Measurements from ENCODE around the gene PARD3. TPM values are rescaled to one million over a fixed set of nuclear protein-coding genes. Genes with fewer than 3 reads are reported as not detected.

The PARD3 gene
- total and polyA plus RNA-seq, 8 donors = 25.6 to 54.5 (median 47.8) TPM

GRCh38 chr10:34492081-34492480, 323.0 kb downstream of the PARD3 start:
- Histone ChIP-seq H3K4me3 (no peak overlapping the region), H3K27me3 (no peaks in the 10 kb centered on the region), H3K36me3 (no peaks in the 10 kb centered on the region), H3K27ac (no peak overlapping the region), H3K9me3 (no peaks in the 10 kb centered on the region), H3K4me1 (peaks cover 0 to 4% of the 10 kb centered on the region in 2 donors)
- DNase-seq = no peak
- TF ChIP-seq CTCF (IDR thresholded peaks at IDR 0.05) = no peak
- intact Hi-C loops (cut with DNase I) = no loop called here
- ATAC-seq = no peak

- Histone ChIP-seq H3K4me3 (no peak overlapping the region), H3K27ac (no peak overlapping the region), H3K36me3 (no peaks in the 10 kb centered on the region), H3K9me3 (no peaks in the 10 kb centered on the region), H3K27me3 (no peaks in the 10 kb centered on the region), H3K4me1 (peaks cover 0 to 4% of the 10 kb centered on the region in 2 donors)
- DNase-seq (peak in 2 of 4 donors; percentile 35 to 52), ATAC-seq (no peak)
- no peak for TF ChIP-seq CTCF (IDR thresholded peaks at IDR 0.05)
- intact Hi-C loops (cut with DNase I) = no loop called here
Measured at GRCh38 chr10:34491678-34492077, 323.4 kb downstream of the PARD3 start.

DNA sequence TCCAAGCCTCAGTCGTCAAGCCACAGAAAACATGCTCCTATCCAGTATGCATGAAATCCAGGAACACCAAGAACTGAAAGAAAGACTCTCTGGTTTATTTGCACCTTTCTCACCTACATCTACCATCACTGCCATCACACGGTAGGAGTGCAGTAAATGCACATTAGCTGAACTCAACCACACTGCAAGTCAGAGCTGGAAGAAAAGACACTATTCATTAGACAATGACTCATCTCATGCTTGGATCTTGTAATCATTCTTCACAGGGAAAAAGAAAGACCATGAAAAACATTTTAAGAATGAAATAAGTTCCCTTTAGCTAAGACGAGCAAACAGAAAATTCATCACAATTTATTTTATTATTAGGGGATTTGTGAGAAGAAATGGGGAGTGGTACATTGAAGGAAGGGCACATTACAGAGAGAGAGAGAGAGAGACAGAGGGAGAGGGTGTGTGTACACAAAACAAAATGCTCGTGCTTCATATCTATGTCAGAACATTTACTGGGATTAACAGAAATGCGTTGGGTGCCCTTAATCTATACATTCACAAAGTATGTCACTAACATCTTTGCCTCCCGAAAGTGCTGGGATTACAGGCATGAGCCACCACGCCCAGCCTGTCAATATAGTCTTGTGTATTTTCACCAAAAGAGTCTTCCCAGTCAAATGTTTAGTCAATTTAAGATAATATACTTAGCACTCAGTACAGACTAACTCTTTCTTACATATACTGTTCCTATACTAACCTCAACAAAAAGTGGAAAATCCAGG, 324.9 kb downstream of the PARD3 start:
- TF ChIP-seq CTCF (IDR thresholded peaks at IDR 0.05) = no peak
- H3K27ac ChIP-seq = no peak overlapping the region
- H3K4me3 ChIP-seq = no peak overlapping the region
- intact Hi-C loops (cut with DNase I) = no loop called here
- no peaks in the 10 kb centered on the region for H3K9me3 ChIP-seq
- H3K27me3 ChIP-seq = no peaks in the 10 kb centered on the region
- H3K36me3 ChIP-seq = no peaks in the 10 kb centered on the region
- peak; percentile 51 for ATAC-seq
- no peak for DNase-seq
- H3K4me1 ChIP-seq = peaks cover 0 to 4% of the 10 kb centered on the region in 2 donors

GRCh38 chr10:34489411-34489810, 325.7 kb downstream of the PARD3 start:
- Histone ChIP-seq H3K9me3 (no peaks in the 10 kb centered on the region), H3K27ac (no peak overlapping the region), H3K4me3 (no peak overlapping the region), H3K36me3 (no peaks in the 10 kb centered on the region), H3K27me3 (no peaks in the 10 kb centered on the region), H3K4me1 (peaks cover 0 to 4% of the 10 kb centered on the region in 2 donors)
- DNase-seq (no peak), ATAC-seq (no peak)
- no peak for TF ChIP-seq CTCF (IDR thresholded peaks at IDR 0.05)
- intact Hi-C loops (cut with DNase I) = no loop called here

- no peaks in the 10 kb centered on the region for H3K9me3 ChIP-seq
- intact Hi-C loops (cut with DNase I) = no loop called here
- no peaks in the 10 kb centered on the region for H3K36me3 ChIP-seq
- DNase-seq (peak in 1 of 4 donors; percentile 72), ATAC-seq (no peak)
- peaks cover 0 to 4% of the 10 kb centered on the region in 2 donors for H3K4me1 ChIP-seq
- H3K27ac ChIP-seq = no peak overlapping the region
- no peaks in the 10 kb centered on the region for H3K27me3 ChIP-seq
- no peak for TF ChIP-seq CTCF (IDR thresholded peaks at IDR 0.05)
- no peak overlapping the region for H3K4me3 ChIP-seq
Measured at GRCh38 chr10:34488476-34489130, 326.5 kb downstream of the PARD3 start.
